ENCODE measurements around the gene TPGS2.

Gene TPGS2

DNA sequence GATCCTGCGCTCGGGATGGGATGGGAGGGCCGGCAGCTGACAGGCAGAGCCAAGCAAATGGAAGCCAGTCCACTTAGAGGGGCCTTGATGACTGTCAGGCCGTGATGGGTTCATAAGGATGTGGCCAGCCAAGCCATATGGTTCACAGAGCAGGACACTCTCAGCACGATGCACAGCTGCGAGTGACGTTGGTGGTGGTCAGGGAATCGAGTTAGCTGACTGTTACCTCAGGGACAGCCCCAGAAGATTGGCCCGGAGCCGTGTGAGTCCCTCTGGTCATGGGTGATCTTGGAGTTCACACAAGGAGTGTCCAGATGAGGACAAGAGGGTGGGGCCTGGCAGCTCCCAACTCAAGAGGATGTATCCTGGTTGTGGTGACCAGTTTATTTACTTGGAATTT, 70.2 kb downstream of the TPGS2 start:
- H3K9me3 Mint-ChIP-seq, result no peaks in the 10 kb centered on the region
- no peaks in the 10 kb centered on the region for H3K4me1 Mint-ChIP-seq (ENCODE audit: low read depth)
- no peaks in the 10 kb centered on the region for H3K27me3 Mint-ChIP-seq
- H3K36me3 Mint-ChIP-seq (ENCODE audit: low read depth), result no peaks in the 10 kb centered on the region
- no peak overlapping the region for H3K27ac Mint-ChIP-seq
- no peak overlapping the region for H3K4me3 Mint-ChIP-seq
- intact Hi-C loops (cut with micrococcal nuclease), result no loop called here

DNA sequence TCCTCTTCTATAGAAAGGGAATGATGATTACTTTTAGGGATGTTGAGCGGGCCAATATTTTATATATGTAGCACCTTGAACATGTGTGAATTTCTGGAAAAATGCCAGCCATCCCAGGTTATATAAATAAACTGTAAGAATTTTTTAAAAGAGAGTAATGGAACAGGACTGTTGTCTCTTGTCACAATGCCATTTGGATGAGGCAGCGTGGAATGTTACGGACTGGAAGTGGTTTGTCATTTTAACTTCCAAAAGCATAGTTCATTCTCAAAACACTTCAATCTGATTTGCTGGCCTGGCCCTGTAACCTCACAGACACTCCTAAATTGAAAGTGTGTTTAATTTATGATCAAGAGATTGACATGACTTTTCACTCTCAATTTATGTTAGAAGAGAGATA, 70.8 kb downstream of the TPGS2 start:
- H3K27me3 Mint-ChIP-seq, result no peaks in the 10 kb centered on the region
- intact Hi-C loops (cut with micrococcal nuclease), result no loop called here
- no peaks in the 10 kb centered on the region for H3K36me3 Mint-ChIP-seq (ENCODE audit: low read depth)
- H3K9me3 Mint-ChIP-seq, result no peaks in the 10 kb centered on the region
- H3K4me1 Mint-ChIP-seq (ENCODE audit: low read depth), result no peaks in the 10 kb centered on the region
- H3K4me3 Mint-ChIP-seq, result no peak overlapping the region
- H3K27ac Mint-ChIP-seq, result no peak overlapping the region

DNA sequence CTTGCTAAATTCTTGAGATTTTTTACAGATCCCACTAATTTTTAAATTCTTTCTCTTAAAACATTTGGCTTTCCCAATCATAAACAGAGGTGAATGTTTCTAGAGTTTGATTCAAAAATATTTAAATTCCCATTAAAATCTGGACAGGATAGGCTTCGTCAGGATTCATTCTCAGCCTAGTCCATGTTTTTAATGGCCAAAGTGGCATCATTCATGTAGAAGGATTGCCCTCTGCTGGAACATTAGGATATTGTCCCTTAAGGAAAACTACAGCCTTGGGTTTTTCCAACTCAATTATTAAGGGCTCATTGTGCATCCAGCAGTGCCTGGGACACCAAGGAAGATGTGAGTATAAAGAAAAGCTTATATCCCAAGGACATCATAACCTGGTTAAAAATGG, 71.7 kb downstream of the TPGS2 start:
- Mint-ChIP-seq H3K27me3 (no peaks in the 10 kb centered on the region), H3K36me3 (ENCODE audit: low read depth) (no peaks in the 10 kb centered on the region), H3K9me3 (no peaks in the 10 kb centered on the region), H3K27ac (no peak overlapping the region), H3K4me1 (ENCODE audit: low read depth) (no peaks in the 10 kb centered on the region), H3K4me3 (no peak overlapping the region)
- intact Hi-C loops (cut with micrococcal nuclease), result no loop called here

DNA sequence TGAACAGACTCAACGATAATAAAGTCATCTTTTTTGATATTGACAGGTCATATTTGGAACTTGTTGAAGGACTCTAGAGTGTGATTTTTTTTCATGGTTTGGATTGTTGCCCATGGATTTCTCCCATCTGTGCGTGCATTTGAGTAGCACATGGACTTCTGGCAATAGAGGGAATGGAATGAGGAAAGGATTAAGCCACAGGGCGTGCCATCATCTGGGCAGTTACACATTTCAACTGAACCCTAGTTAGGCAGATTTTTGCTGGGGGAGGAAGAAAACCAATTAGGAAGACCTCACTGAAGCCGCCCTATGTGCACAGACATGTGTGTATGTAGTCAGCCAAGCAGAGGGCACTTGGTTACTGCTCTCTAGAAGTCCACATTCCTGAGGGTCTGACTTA, 72.6 kb downstream of the TPGS2 start:
- Mint-ChIP-seq H3K27ac (no peak overlapping the region), H3K36me3 (ENCODE audit: low read depth) (no peaks in the 10 kb centered on the region), H3K4me3 (no peak overlapping the region), H3K27me3 (no peaks in the 10 kb centered on the region), H3K4me1 (ENCODE audit: low read depth) (no peaks in the 10 kb centered on the region), H3K9me3 (no peaks in the 10 kb centered on the region)
- intact Hi-C loops (cut with micrococcal nuclease), result no loop called here

DNA sequence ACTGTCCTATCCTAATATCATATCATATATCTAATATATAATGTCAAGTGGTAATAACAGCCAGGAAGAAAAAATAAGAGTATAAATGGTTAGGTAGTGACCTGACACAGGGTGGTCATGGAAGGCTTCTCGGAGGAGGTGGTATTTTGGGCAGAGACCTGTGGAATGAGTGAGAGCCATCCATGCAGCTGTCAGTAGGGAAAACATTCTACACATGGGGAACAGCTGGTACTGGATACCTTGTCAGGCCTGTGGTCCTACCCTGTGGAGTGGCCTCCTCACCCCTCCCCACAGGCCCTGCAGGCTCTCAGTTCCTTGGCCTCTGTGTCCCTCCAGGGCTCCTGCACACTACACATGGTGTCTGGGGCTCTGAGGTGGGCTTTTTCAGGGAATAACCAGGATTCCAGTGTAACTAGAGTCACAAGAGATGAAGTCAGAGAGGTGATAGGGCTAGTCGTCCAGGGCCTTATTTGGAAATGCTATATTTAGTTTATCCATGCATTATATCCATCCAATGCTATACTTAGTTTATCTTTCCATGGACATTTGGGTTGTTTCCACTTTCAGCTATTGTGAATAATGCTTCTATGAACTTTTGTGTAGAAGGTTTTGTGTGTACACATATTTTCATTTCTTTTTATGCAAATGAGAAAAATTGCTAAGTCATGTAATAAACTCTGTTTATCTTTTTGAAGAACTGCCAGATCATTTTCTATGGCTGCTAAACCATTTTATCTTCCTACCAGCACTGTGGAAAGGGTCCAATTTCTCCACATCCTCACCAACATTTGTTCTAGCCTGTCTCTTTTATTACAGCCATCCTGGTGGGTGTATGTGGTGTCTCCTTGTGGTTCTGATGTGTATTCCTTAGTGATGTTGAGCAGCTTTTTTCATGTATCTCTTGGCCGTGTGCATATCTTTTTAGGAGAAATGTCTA, 75.6 kb downstream of the TPGS2 start:
- H3K36me3 Mint-ChIP-seq (ENCODE audit: low read depth), result no peaks in the 10 kb centered on the region
- intact Hi-C loops (cut with micrococcal nuclease), result no loop called here
- H3K4me1 Mint-ChIP-seq (ENCODE audit: low read depth), result no peaks in the 10 kb centered on the region
- no peak overlapping the region for H3K4me3 Mint-ChIP-seq
- no peaks in the 10 kb centered on the region for H3K27me3 Mint-ChIP-seq
- H3K9me3 Mint-ChIP-seq, result no peaks in the 10 kb centered on the region
- no peak overlapping the region for H3K27ac Mint-ChIP-seq

DNA sequence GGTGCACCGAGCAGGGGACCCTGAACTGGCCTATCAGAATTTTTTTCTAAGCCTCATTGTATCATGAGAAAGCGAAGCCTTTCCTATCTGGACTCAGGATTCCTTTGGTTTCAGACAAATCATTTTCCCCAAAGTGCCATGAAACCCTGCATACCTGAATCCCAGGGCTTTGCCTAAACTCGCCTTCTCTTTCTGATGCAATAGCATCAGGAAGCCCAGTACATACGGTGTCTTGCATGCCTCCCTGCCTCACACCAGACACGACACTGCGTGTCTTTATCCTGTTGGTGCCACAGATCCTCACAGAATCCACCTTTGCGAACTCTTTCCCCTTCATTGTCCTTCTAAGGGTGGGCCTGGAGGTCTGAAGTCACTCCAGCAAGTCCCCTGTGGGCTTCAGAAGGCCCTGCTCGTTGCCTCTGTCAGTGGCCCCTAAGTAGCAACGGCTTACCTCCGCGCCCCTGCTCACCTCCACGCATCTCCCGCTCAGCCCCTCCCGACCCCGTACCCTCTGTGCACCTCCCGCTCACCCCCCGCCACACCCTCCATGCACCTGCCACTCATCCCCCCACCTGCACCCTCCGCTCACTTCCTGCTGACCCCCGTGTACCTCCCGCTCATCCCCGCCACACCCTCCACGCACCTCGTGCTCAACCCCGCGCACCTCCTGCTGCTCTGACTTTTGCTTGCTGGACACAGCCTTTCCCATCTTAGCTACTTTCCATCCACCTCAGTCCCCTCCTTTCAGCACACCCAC, 83.4 kb downstream of the TPGS2 start:
- H3K9me3 Mint-ChIP-seq, result no peaks in the 10 kb centered on the region

DNA sequence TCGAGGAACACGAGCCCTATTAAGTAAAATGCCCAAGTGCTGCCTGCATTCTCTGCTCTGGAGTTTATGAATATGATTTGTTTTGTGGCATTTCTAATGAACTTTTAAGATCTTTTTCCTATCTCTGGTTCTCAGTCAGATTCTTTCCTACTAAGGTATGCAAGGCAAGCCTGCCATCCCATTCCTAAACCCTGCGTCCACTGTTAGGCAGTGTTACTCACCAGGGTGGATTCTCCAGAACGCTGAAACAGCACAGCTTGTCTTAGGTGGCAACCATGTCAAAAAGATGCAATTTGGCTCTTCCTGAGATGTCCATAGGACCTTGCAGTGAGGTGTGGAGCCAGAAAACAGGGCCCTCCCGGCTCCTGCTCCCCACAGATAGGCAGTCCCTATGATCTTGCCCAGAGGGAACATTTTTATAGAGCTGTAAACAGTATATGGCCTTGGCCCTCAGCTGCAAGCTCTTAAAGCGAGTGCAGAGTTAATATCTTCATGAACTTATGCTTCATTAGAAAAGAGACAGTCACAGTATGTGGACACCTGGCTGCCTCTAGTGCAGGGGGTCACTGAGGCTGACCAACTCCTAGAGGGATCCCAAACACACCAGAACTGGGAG, 84.4 kb downstream of the TPGS2 start:
- Mint-ChIP-seq H3K4me1 (ENCODE audit: low read depth) (no peaks in the 10 kb centered on the region), H3K27ac (no peak overlapping the region), H3K36me3 (ENCODE audit: low read depth) (no peaks in the 10 kb centered on the region), H3K9me3 (no peaks in the 10 kb centered on the region), H3K4me3 (no peak overlapping the region), H3K27me3 (no peaks in the 10 kb centered on the region)
- intact Hi-C loops (cut with micrococcal nuclease), result no loop called here

More for the DNA sequence above, 83.4 kb downstream of the TPGS2 start:
- H3K4me1 Mint-ChIP-seq (ENCODE audit: low read depth), result no peaks in the 10 kb centered on the region
- no peaks in the 10 kb centered on the region for H3K27me3 Mint-ChIP-seq
- no peak overlapping the region for H3K4me3 Mint-ChIP-seq
- no peak overlapping the region for H3K27ac Mint-ChIP-seq
- no peaks in the 10 kb centered on the region for H3K36me3 Mint-ChIP-seq (ENCODE audit: low read depth)
- intact Hi-C loops (cut with micrococcal nuclease), result no loop called here
